Brain microvascular endothelial cell (primary cell): ENCODE measurements around the gene ZNF565.

Experiments
- DNase-seq: peaks from one replicate; pipeline ENCODE4 v3.0.0-alpha.2; 2020
- H3K27ac ChIP-seq: fragments of 250-450 bp; sonication (Bioruptor Pico); 2 replicates; pipeline ENCODE4 v1.5.1; 2020; ENCODE audit warnings: mild to moderate bottlenecking, moderate library complexity
- H3K27me3 ChIP-seq: fragments of 250-450 bp; sonication (Bioruptor Pico); replicated peaks from 2 replicates; pipeline ENCODE4 v1.5.1; 2020; ENCODE audit warnings: mild to moderate bottlenecking
- H3K36me3 ChIP-seq: fragments of 250-450 bp; sonication (Bioruptor Pico); replicated peaks from 2 replicates; pipeline ENCODE4 v1.5.1; 2020; ENCODE audit warnings: mild to moderate bottlenecking
- H3K4me3 ChIP-seq: 2 replicates; pipeline ENCODE4 v1.5.1; 2011; ENCODE audit warnings: low read depth, mild to moderate bottlenecking, control low read depth, low read length, moderate library complexity
- CTCF ChIP-seq: IDR thresholded peaks from 2 replicates; pipeline ENCODE4 v1.5.1; 2011; ENCODE audit warnings: low read depth, mild to moderate bottlenecking, moderate library complexity, low read length, control low read depth, inconsistent platforms; ENCODE audit errors: missing control alignments
- in situ Hi-C: cut with HindIII; loops from 2 replicates; pipeline ENCODE4 v1.10.0; 2017; ENCODE audit warnings: low sequenced_read_pairs, low pct_ligation_motif_present

The ZNF565 gene

DNA sequence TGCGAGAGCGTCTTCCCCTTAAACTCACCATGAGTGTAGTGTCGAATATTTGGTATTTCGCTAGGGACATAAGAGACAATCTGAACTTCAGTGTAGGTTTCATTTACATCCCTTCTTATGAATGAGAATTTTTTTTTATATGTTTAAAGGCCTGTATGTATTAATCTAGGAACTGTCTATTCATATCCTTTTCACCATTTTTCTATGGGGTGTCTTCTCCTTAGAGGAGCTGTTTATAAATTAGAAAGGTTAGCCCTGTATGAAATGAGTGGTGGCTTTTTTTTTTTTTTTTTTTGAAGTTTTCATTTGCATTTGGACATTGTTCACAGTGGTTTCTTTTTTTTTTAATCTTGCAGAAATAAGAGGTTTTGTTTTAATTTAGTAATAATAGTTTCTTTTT is 8.0 kb upstream of the ZNF565 start:
- no peak for DNase-seq
- no peak for TF ChIP-seq CTCF
- Histone ChIP-seq H3K27me3 (no peaks in the 10 kb centered on the region), H3K36me3 (peaks cover 32% of the 10 kb centered on the region), H3K27ac (no peak overlapping the region), H3K4me3 (no peak overlapping the region)
- in situ Hi-C loops, result no loop called here

- Histone ChIP-seq H3K27me3 (no peaks in the 10 kb centered on the region), H3K36me3 (peaks cover 28% of the 10 kb centered on the region), H3K27ac (no peak overlapping the region), H3K4me3 (no peak overlapping the region)
- DNase-seq, result no peak
- no peak for TF ChIP-seq CTCF
- in situ Hi-C loops, result no loop called here
Observed at GRCh38 chr19:36221474-36221873, 7.0 kb upstream of the ZNF565 start.

GRCh38 chr19:36215276-36216123 is 1.0 kb upstream of the ZNF565 start:
- in situ Hi-C loops, result no loop called here
- peak overlapping the region; percentile 92 for H3K27ac ChIP-seq
- no peaks in the 10 kb centered on the region for H3K27me3 ChIP-seq
- TF ChIP-seq CTCF, result no peak
- peaks cover 4% of the 10 kb centered on the region for H3K36me3 ChIP-seq
- DNase-seq, result peak; percentile 50
- H3K4me3 ChIP-seq, result peak overlapping the region; percentile 97

DNA sequence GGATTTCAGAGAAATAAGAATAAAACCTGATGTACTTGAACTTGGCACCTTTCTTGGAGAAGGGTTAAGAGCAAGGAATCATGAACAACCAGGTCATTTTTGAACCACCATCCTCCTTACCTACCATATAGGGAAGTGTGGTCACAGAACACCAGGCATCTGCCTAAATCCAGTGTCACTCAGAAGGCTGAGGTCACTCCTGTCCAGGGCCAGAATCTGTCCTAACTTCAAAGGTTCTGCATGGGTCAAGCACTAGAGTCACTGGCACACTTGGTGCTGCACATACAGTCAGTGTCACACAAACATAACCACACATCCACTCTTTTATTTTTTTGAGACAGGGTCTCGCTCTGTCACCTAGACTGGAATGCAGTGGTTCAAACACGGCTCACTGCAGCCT is 1.6 kb downstream of the ZNF565 start:
- H3K27me3 ChIP-seq, result no peaks in the 10 kb centered on the region
- no peak overlapping the region for H3K27ac ChIP-seq
- no peaks in the 10 kb centered on the region for H3K36me3 ChIP-seq
- TF ChIP-seq CTCF, result no peak
- in situ Hi-C loops, result no loop called here
- no peak for DNase-seq
- no peak overlapping the region for H3K4me3 ChIP-seq

GRCh38 chr19:36210497-36210896 is 4.0 kb downstream of the ZNF565 start:
- no peak for TF ChIP-seq CTCF
- DNase-seq, result peak; percentile 20
- H3K27me3 ChIP-seq, result no peaks in the 10 kb centered on the region
- no peaks in the 10 kb centered on the region for H3K36me3 ChIP-seq
- H3K27ac ChIP-seq, result no peak overlapping the region
- in situ Hi-C loops, result no loop called here
- H3K4me3 ChIP-seq, result no peak overlapping the region

GRCh38 chr19:36209372-36209771 is 5.1 kb downstream of the ZNF565 start:
- Histone ChIP-seq H3K4me3 (no peak overlapping the region), H3K27me3 (no peaks in the 10 kb centered on the region), H3K27ac (no peak overlapping the region), H3K36me3 (no peaks in the 10 kb centered on the region)
- TF ChIP-seq CTCF, result no peak
- in situ Hi-C loops, result no loop called here
- DNase-seq, result no peak
